Retina (tissue), 1 donor: Measurements from ENCODE around the gene JAG1.
"Not testable (repeated sequence)": the region's sequence is repeated elsewhere in the genome, so short reads cannot be mapped to it uniquely, and the experiment has no call there.

Source experiments
- DNase-seq: peaks from one replicate; pipeline ENCODE4 v3.0.0-alpha.2; 2016

The JAG1 gene

GRCh38 chr20:10634683-10635411, 39.0 kb downstream of the JAG1 start:
- no peak for DNase-seq

- no peak for DNase-seq
Observed at GRCh38 chr20:10634211-10634610, 39.6 kb downstream of the JAG1 start.

DNA sequence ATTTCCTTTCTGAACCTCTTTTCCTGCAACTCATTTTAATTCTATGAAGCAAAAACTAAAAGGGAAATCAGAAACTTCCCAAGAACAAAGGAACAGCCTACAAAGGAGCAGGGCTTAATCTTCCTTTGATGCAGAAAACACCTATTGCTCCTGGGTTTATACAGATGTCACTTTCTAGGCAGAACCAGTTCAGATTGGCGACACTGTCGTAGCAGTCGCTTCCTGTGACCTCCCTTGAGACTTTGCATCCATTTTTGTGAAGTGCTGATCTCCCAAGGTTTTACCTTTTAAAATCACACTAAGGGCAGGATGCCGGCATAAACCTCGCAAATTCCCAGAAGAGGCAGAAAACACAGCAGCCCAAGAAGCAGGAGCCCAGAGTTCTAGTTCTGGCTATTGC, 40.1 kb downstream of the JAG1 start:
- no peak for DNase-seq

DNA sequence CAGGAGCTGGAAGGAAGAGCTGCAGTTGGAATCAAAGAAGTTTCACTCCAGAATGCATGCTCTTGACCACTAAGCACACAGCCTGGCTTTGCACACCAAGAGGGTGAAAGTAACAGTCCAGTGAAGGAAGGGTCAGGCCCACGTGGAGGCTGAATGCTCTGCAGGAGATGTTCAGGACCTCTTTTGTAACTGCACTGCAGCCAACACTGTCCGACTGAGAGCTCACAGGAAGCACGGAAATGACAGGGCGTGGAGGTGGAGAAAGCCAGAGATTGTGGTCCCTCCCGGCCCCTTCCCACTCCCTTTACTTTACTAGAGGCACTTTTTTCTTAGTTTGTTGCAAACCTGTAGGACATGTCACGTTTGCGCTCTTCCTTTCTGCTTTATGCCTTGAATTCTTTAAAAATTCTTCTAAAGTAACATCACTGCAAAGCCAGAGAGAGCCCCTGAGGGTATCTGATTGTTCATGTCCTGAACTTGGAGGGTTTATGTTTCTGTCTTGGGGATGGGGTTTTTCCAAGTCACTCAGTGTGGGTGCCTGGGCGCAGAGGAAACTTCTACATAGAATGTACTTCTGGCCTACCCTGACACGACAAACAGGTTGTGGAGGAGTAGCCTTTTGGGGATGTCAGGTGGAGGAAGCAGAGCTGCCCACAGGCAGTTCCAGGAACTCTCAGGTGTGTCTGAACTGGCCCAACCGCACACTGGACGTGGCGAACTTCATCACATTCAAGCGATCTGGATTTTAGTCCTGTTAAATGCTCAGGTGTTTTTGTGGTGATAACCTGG, 40.9 kb downstream of the JAG1 start:
- DNase-seq: no peak

DNA sequence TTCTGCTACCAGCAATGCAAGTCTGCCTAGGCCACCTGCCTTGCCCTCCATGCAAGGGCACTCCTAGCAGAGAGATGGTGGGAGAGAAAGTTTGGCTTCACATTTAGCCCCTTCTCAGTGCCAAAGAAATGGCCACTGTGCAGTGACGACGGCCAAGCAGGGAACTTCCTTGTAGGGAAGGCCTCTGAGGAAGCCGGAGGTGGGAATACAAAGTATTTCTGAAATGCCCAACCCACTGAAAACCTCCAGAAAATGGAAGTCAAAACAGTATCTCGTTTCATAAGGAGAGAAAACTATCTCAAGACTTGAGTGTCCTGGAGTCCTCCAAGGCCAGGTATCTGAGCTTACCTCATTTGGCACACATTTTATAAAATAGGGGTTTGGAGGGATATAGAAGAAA, 42.7 kb downstream of the JAG1 start:
- DNase-seq: no peak

- peak; percentile 51 for DNase-seq
Observed at GRCh38 chr20:10629946-10630650, 43.7 kb downstream of the JAG1 start.

DNA sequence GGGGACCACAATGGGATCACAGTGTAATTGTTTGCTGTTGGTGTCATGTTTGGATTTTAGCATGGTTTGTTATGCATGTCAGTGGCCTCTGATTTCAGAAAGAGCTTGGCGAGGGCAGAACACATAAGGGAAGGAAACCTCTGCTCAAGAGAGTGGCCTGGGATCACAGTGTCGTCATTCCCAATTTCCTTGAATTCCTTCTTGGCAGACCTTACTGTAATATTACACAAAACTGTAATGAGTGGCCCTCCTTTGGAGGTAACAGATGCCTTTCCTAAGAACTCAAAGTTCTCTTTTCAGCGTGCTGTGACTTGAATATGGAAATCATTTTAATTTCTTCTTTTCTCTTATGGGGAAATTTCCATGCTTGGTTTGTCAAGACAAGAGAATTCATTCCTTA, 46.9 kb downstream of the JAG1 start:
- DNase-seq: no peak

GRCh38 chr20:10625641-10626040, 48.2 kb downstream of the JAG1 start:
- DNase-seq: no peak

- no peak for DNase-seq
Observed at GRCh38 chr20:10622657-10623418, 51.0 kb downstream of the JAG1 start.

GRCh38 chr20:10621149-10621548, 52.6 kb downstream of the JAG1 start:
- DNase-seq: no peak

DNA sequence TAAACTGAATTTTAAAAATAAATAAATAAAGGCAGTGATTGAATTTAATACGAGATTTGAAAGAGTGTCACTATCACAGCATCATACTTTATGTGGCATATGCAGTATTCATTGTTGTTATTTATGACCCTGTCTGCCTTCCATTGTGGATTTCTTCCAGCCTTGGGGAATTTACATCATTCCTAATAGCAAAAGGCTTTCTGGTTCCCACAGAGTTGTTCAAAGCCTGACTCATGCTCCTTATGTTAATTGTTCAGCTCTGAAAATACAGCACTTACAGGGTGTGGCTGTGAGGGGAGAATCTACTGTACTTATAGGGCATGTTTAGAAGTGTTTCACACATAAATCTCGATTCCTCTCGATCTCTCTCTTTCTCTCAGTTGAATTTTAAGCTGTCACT, 54.4 kb downstream of the JAG1 start:
- DNase-seq: no peak

DNA sequence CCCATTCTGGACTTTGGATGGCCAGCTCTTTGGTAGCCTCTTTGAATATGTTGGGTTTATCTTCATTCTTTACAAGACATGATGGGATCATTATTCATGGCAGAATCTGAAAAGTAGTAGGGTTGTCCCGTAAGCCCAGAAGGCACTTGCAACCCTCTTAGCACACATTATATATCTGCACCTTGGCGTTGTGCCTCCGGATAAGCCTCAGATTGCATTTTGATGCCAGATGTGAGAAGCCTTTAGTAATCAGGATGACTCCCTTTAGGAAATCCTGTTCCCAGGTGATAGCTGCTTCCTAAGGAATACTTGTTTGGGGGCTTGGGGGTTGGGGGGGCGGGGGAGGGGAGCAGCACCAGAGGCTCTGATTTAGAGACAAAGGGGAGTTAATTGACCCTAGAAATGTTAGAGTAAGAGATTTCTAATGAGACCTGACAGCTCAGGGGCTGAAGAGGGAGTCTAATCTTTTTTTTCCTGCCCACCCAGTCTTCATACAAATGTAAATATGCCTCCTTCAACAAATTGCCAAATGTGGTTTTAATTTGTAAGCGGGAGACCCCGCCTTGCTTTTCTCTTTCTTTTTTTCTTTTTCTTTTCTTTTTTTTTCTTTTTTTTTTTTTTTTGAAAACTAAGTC, 55.1 kb downstream of the JAG1 start:
- DNase-seq: peak; percentile 31

DNA sequence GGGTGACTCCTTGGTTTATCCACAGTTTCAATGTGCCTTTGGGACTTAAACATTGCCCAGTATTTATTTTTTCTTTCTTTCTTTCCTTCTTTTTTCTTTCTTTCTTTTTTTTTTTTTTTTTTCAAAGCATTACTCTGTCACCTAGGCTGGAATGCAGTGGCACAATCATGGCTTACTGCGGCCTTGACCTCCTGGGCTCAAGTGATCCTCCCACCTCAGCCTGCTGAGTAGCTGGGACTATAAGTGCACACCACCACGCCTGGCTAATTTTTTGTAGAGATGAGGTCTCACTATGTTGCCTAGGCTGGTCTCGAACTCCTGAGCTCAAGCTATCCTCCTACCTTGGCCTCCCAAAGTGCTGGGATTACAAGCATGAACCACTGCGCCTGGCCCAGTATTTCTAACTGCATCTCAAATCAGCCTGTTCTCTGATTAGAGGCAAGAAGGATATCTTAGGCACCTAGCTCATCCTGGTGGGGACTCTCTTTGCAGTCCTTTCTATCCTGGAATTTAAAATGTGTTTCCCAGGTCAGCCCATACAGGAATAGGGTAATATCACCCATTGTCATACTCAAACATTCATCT, 56.2 kb downstream of the JAG1 start:
- DNase-seq: not testable (repeated sequence)

- DNase-seq: no peak
Observed at GRCh38 chr20:10616212-10616611, 57.6 kb downstream of the JAG1 start.

DNA sequence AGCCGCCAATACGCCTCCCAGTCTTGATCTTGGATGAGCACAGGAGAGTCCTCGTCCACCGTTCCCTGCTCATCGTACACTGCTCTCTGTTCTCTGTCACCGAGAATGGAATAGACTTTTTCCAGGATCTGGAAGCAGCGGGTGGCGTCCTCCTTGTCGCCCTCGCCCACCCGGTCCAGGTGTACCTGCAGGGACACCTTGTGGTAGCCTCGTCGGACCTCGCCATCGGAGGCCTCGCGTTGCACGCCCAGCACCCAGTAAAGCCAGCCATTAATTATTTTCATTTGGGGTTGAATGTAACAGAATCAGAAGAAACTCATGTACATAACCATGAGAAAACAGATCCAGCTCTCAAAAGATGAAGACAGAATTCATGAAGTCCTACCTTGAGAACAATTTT, 59.9 kb downstream of the JAG1 start:
- DNase-seq: no peak

DNA sequence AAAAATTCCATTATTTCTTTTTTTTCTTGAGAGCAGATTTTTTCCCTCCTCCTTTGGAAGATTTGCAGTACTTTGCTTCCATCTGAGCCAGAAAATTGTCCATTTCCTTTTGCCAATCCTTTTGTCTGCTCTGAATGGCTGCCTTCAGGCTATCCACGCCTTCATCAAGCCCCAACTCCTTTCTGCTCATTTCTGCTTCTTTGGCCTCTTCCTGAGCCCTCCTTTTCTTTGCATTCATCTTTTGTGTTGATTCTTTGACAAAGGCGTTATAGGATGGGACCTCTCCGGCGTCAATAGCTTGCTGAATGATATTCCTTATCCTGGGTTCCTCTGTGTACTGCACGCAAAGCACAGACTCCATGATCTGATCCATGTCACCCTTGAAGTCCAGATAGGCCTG, 60.4 kb downstream of the JAG1 start:
- not testable (repeated sequence) for DNase-seq

- DNase-seq: no peak
Observed at GRCh38 chr20:10611357-10611756, 62.4 kb downstream of the JAG1 start.

DNA sequence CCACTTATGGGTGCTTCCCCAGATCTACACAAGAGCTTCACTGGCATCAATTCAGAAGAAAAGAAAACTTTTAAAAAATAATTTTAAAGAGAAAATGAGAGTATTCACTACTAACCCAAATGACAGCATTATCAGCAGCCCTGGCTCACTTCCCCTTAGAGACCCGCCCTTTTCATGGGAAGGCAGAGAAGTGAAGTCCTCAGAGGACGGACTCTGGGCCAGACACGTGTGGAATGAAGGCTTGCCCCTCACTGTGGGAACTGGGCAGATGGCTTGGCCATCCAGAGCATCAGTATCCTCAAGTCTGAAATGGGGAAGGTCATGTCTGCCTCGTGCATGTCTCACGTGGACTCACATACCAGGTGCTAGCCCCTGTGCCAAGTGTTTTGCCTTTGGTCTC, 63.5 kb downstream of the JAG1 start:
- DNase-seq: no peak

- no peak for DNase-seq
Observed at GRCh38 chr20:10609770-10610169, 64.0 kb downstream of the JAG1 start.

DNA sequence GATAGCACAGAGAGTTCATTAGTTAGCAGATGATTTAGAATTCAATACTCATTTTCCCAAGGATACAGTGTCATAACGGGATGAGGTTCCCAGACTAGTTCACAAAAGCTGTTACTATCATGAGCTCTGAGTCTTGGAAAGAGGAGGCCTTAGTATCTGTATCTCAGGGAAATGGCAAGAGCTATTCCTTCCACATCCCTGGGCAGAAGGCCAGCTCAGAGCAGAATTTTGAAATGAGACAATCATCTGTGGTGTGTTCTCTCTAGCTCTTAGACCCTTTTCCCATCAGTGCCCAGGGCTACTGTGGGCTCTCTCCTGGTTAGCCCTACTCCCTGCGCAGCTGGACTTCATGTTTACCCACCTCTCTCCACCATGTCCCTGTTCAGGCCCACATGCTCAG, 64.5 kb downstream of the JAG1 start:
- no peak for DNase-seq

- no peak for DNase-seq
Observed at GRCh38 chr20:10605547-10606195, 68.1 kb downstream of the JAG1 start.
